Tibial nerve (tissue), 4 donors: ENCODE data around the gene ERLEC1. TPM values are rescaled to one million over a fixed set of nuclear protein-coding genes. Genes with fewer than 3 reads are reported as not detected.

Experiments
- DNase-seq, 2 donors: peaks; one replicate each; pipeline ENCODE4 v3.0.0-alpha.2; 2019; ENCODE audit warnings: low spot score in 2 of 2
- H3K27ac ChIP-seq, 4 donors: fragments of 200-600 bp; sonication (generic) in 3 of 4; one replicate each; pipeline ENCODE4 v1.5.1; 2017 to 2019; ENCODE audit warnings: mild to moderate bottlenecking in 1 of 4
- H3K27me3 ChIP-seq, 2 donors: fragments of 200-600 bp; sonication (generic) in 1 of 2; one replicate each; pipeline versions ENCODE4 v1.5.1 to v1.6.0; 2017 to 2019
- H3K36me3 ChIP-seq, 3 donors: fragments of 200-600 bp; sonication (generic); one replicate each; pipeline ENCODE4 v1.5.1; 2018 to 2019
- H3K4me1 ChIP-seq, 4 donors: fragments of 200-600 bp; sonication (generic) in 3 of 4; one replicate each; pipeline ENCODE4 v1.5.1; 2017 to 2019
- H3K4me3 ChIP-seq, 4 donors: fragments of 200-600 bp; sonication (generic) in 3 of 4; one replicate each; pipeline ENCODE4 v1.5.1; 2017 to 2019; ENCODE audit warnings: mild to moderate bottlenecking in 1 of 4, moderate library complexity in 1 of 4
- H3K9me3 ChIP-seq, 4 donors: fragments of 200-600 bp; sonication (generic) in 3 of 4; one replicate each; pipeline ENCODE4 v1.5.1; 2017 to 2019
- EP300 ChIP-seq, 2 donors: sonication (generic); formaldehyde crosslinking; IDR thresholded peaks; one replicate each; pipeline ENCODE4 v1.6.1; 2017; ENCODE audit warnings: antibody characterized with exemption in 2 of 2, mild to moderate bottlenecking in 1 of 2
- POLR2A ChIP-seq, 2 donors: fragments of 450-650 bp; IDR thresholded peaks; one replicate each; pipeline ENCODE4 v1.6.1; 2017; ENCODE audit warnings: antibody characterized with exemption in 2 of 2, mild to moderate bottlenecking in 2 of 2, moderate library complexity in 2 of 2
- WGBS, 2 donors: methylation state at CpG; one replicate each; pipeline ENCODE4 v1.1.5; 2018; 5-methylcytosine and 5-hydroxymethylcytosine counted together
- total RNA-seq, 4 donors: library from RNA; depleted of rRNA; stranded (reverse); fragments of >200 nt; gene quantifications; one replicate each; pipeline ENCODE4 v1.1.0, GENCODE V29; 2016
- TF ChIP-seq, protein P1 (sequence below), 5 experiments: fragments of 200-600 bp in 3 of 5; fragments of 450-650 bp in 2 of 5; sonication (generic) in 3 of 5; IDR thresholded peaks; one replicate each; pipeline ENCODE4 v1.5.1; 2016 to 2019; ENCODE audit warnings: antibody characterized with exemption in 5 of 5, mild to moderate bottlenecking in 3 of 5, moderate library complexity in 2 of 5

ERLEC1 gene
- total RNA-seq, 4 donors from 2014 or later: 90.8 to 102 (median 97.2) TPM

DNA sequence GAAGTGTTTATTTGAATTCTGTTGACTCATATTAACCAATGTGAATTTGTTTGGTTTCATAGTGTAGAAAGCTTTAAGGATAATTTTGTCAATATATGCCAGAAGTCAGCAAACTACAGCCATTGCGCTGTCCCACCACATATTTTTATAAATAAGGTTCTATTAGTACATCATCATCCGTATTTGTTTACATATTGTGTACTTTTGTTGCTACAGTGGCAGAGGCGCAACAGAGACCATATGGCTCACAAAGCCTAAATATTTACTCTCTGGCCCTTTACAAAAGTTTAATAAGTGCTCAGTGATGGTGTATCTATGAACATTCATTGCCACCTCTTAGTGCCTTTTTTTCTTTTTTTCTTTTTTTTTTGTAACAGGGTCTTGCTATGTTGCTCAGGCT lies 6.4 kb downstream of the ERLEC1 start:
- peaks cover 0 to 20% (median 2%) of the 10 kb centered on the region in 4 donors for H3K4me1 ChIP-seq
- 89 to 90% methylated on average over 3 of the region's 3 CpGs for WGBS, 2 donors

DNA sequence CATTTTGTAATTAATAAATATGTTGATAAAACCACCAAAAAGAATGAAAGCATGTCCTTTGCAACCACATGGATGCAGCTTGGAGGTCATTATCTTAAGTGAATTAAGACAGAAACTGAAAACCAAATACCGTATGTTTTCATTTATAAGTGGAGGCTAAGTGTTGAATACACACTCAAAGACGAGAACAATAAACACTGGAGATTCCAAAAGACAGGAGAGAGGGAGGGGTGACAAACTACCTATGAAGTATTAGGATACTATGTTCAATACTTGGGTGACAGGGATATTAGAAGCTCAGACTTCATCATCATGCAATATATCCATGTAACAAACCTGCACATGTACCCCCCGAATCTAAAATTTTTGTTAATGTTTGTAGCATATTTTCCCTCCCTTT lies 7.0 kb downstream of the ERLEC1 start:
- H3K27ac ChIP-seq: no peak overlapping the region
- WGBS, 2 donors: 75 to 82% methylated on average over 3 of the region's 3 CpGs
- no peak for TF ChIP-seq EP300 (IDR thresholded peaks at IDR 0.05)
- TF ChIP-seq, protein P1, sequence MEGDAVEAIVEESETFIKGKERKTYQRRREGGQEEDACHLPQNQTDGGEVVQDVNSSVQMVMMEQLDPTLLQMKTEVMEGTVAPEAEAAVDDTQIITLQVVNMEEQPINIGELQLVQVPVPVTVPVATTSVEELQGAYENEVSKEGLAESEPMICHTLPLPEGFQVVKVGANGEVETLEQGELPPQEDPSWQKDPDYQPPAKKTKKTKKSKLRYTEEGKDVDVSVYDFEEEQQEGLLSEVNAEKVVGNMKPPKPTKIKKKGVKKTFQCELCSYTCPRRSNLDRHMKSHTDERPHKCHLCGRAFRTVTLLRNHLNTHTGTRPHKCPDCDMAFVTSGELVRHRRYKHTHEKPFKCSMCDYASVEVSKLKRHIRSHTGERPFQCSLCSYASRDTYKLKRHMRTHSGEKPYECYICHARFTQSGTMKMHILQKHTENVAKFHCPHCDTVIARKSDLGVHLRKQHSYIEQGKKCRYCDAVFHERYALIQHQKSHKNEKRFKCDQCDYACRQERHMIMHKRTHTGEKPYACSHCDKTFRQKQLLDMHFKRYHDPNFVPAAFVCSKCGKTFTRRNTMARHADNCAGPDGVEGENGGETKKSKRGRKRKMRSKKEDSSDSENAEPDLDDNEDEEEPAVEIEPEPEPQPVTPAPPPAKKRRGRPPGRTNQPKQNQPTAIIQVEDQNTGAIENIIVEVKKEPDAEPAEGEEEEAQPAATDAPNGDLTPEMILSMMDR (IDR thresholded peaks at IDR 0.05): no peak
- TF ChIP-seq POLR2A (IDR thresholded peaks at IDR 0.05): no peak
- H3K4me3 ChIP-seq: no peak overlapping the region
- DNase-seq: no peak
- no peaks in the 10 kb centered on the region for H3K27me3 ChIP-seq
- peaks cover 0 to 44% (median 3%) of the 10 kb centered on the region in 3 donors for H3K36me3 ChIP-seq
- no peaks in the 10 kb centered on the region for H3K9me3 ChIP-seq
- H3K4me1 ChIP-seq: peaks cover 0 to 14% (median 0%) of the 10 kb centered on the region in 4 donors

More for the DNA sequence above, 6.4 kb downstream of the ERLEC1 start:
- H3K4me3 ChIP-seq: no peak overlapping the region
- no peaks in the 10 kb centered on the region for H3K27me3 ChIP-seq
- no peak for DNase-seq
- no peak overlapping the region for H3K27ac ChIP-seq
- TF ChIP-seq POLR2A (IDR thresholded peaks at IDR 0.05) (no peak), EP300 (IDR thresholded peaks at IDR 0.05) (no peak)
- TF ChIP-seq, protein P1 (IDR thresholded peaks at IDR 0.05): no peak
- no peaks in the 10 kb centered on the region for H3K9me3 ChIP-seq
- H3K36me3 ChIP-seq: peaks cover 0 to 40% (median 2%) of the 10 kb centered on the region in 3 donors

DNA sequence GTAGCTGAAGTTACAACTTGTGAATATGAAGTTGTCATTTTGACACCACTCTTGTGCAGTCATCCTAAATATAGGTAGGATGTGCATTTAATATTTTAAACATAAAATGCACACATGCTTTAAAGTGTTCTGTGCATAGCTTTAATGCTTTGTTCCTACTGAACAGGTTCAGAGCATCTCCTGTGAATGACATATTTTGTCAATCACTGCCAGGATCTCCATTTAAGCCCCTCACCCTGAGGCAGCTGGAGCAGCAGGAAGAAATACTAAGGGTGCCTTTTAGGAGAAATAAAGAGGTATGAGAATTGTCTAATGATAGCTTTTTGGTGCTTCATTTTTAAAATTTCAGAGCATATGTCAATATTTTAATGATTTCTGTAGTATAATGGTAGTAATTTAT lies 14.7 kb downstream of the ERLEC1 start:
- Histone ChIP-seq H3K9me3 (no peaks in the 10 kb centered on the region), H3K36me3 (peaks cover 0 to 86% (median 3%) of the 10 kb centered on the region in 3 donors), H3K27me3 (no peaks in the 10 kb centered on the region), H3K4me3 (no peak overlapping the region), H3K4me1 (peaks cover 0 to 5% (median 0%) of the 10 kb centered on the region in 4 donors), H3K27ac (no peak overlapping the region)
- no peak for DNase-seq
- TF ChIP-seq, protein P1 (IDR thresholded peaks at IDR 0.05): no peak
- TF ChIP-seq POLR2A (IDR thresholded peaks at IDR 0.05): no peak
- TF ChIP-seq EP300 (IDR thresholded peaks at IDR 0.05): no peak

DNA sequence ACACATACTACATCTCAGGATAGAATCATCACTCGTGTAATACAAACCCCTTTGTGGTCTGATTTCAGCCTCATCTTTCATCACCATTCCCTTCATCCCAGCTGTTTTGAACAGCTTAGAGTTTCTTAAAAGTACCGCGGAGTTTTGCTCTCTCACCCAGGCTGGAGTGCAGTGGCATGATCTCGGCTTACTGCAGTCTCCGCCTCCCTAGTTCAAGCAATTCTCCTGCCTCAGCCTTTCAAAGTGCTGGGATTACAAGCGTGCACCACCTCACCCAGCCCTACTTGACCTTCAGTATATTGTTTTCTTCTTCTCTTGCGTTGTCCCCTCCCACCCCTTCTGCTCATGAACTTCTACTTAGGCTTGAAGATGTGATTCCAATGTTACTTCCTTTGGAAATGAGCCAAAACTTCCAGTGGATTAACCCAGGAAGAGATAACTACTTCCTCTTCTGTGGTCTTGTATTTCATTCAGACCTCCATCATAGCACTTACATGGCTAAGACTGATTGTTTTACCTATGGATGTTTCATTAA lies 15.8 kb downstream of the ERLEC1 start:
- H3K27me3 ChIP-seq: no peaks in the 10 kb centered on the region
- no peak overlapping the region for H3K27ac ChIP-seq
- peaks cover 0 to 86% (median 3%) of the 10 kb centered on the region in 3 donors for H3K36me3 ChIP-seq
- peaks cover 0 to 5% (median 0%) of the 10 kb centered on the region in 4 donors for H3K4me1 ChIP-seq
- WGBS, 2 donors: 54 to 71% methylated on average over 7 of the region's 7 CpGs
- no peaks in the 10 kb centered on the region for H3K9me3 ChIP-seq
- no peak overlapping the region for H3K4me3 ChIP-seq
- DNase-seq: no peak
- TF ChIP-seq, protein P1 (IDR thresholded peaks at IDR 0.05): no peak
- TF ChIP-seq POLR2A (IDR thresholded peaks at IDR 0.05) (no peak), EP300 (IDR thresholded peaks at IDR 0.05) (no peak)

DNA sequence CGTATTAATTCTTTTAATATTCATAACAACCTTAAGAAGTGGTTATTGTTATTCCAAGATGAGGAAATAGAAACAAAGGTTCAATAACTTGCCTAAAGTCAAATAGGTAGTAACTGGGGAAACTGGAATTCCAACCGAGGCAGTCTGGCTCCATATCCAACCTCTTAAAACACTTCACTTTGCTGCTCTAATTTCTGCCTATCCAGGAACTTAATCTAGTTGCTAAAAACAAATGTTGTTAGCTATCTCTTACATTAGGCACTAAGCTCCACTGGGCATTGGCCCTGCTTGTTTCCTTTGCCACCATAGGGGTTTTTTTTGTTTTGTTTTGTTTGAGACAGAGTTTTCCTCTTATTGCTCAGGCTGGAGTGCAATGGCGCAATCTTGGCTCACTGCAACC lies 24.8 kb downstream of the ERLEC1 start:
- H3K27ac ChIP-seq: no peak overlapping the region
- no peak for DNase-seq
- WGBS, 2 donors: 93 to 95% methylated on average over 3 of the region's 3 CpGs

More for the DNA sequence above, 24.8 kb downstream of the ERLEC1 start:
- Histone ChIP-seq H3K36me3 (peaks cover 0 to 100% (median 15%) of the 10 kb centered on the region in 3 donors), H3K4me3 (no peak overlapping the region), H3K27me3 (no peaks in the 10 kb centered on the region), H3K9me3 (no peaks in the 10 kb centered on the region), H3K4me1 (no peaks in the 10 kb centered on the region)
- TF ChIP-seq EP300 (IDR thresholded peaks at IDR 0.05): no peak
- TF ChIP-seq, protein P1 (IDR thresholded peaks at IDR 0.05): no peak
- TF ChIP-seq POLR2A (IDR thresholded peaks at IDR 0.05): no peak
